Activated B cell treated with CpG ODN at 0.5 μM for 24 hours (primary cell): ENCODE results near the gene KHK. TPM values are rescaled to one million over a fixed set of nuclear protein-coding genes. Genes with fewer than 3 reads are reported as not detected.

ENCODE experiments used
- ATAC-seq: fragments of 200-7000 bp; cut with Tn5 transposase; one replicate; pipeline ENCODE4 v1.10.0; 2021; ENCODE audit warnings: low read depth, mild to moderate bottlenecking, moderate library complexity
- CTCF ChIA-PET: fragments of 350-600 bp; sonication (Branson Sonifier 250); formaldehyde crosslinking; loops from one replicate; lab custom pipeline; 2021; ENCODE audit warnings: antibody characterized with exemption; lab: Charles Lee
- POLR2A ChIA-PET: fragments of 350-600 bp; sonication (Branson Sonifier 250); formaldehyde crosslinking; loops from one replicate; lab custom pipeline; 2021; ENCODE audit warnings: antibody characterized with exemption; lab: Charles Lee
- DNase-seq: peaks from one replicate; pipeline ENCODE4 v3.0.0; 2022
- H3K27ac Mint-ChIP-seq: one replicate; pipeline ENCODE4 v1.8.0; 2020; ENCODE audit warnings: mixed read lengths
- H3K27me3 Mint-ChIP-seq: one replicate; pipeline ENCODE4 v1.8.0; 2021; ENCODE audit warnings: mixed read lengths
- H3K36me3 Mint-ChIP-seq: one replicate; pipeline ENCODE4 v1.8.0; 2021; ENCODE audit warnings: low read depth, mixed read lengths
- H3K4me1 Mint-ChIP-seq: one replicate; pipeline ENCODE4 v1.8.0; 2021; ENCODE audit warnings: mixed read lengths
- H3K4me3 Mint-ChIP-seq: one replicate; pipeline ENCODE4 v1.8.0; 2020; ENCODE audit warnings: mild to moderate bottlenecking, mixed read lengths
- H3K9me3 Mint-ChIP-seq: one replicate; pipeline ENCODE4 v1.8.0; 2020; ENCODE audit warnings: mixed read lengths
- CTCF ChIP-seq: fragments of 200-600 bp; IDR thresholded peaks from one replicate; pipeline ENCODE4 v1.8.0; 2022; ENCODE audit warnings: antibody characterized with exemption, mild to moderate bottlenecking
- intact Hi-C: fragments of 100-400 bp; cut with micrococcal nuclease; formaldehyde crosslinking; loops from one replicate; pipeline ENCODE4 v1.15.1; 2024
- total RNA-seq: library from RNA; stranded (reverse); gene quantifications from 2 replicates; pipeline ENCODE4 v1.2.3, GENCODE V29; 2022

Gene KHK
- total RNA-seq, 1 donor from 2014 or later, result 2.6 TPM

GRCh38 chr2:27085673-27086089 lies 891 bp upstream of the KHK start:
- Mint-ChIP-seq H3K4me3 (peak overlapping the region; percentile 87), H3K27me3 (no peaks in the 10 kb centered on the region), H3K36me3 (no peaks in the 10 kb centered on the region), H3K27ac (no peak overlapping the region), H3K4me1 (peaks cover 23% of the 10 kb centered on the region), H3K9me3 (no peaks in the 10 kb centered on the region)
- DNase-seq (no peak), ATAC-seq (no peak)
- TF ChIP-seq CTCF, result no peak
- intact Hi-C loops, result loop anchor here (1.0 to 10.0 kb wide), 13 partner anchors 11 to 499 kb away; partner anchors contain the start of genes ATRAID, DPYSL5, EIF2B4 and GTF3C2
- POLR2A ChIA-PET, result interaction anchor here (4.2 to 6.6 kb wide), 2 partner anchors 14 to 35 kb away, joined by 27 to 53 read pairs; partner anchors contain the start of genes AGBL5 and OST4
- CTCF ChIA-PET, result interaction anchor here (4.4 kb wide), 1 partner anchor 124 kb away, joined by 12 read pairs; no protein-coding TSS in a partner anchor

- no peaks in the 10 kb centered on the region for H3K27me3 Mint-ChIP-seq
- peak; percentile 44 for TF ChIP-seq CTCF
- H3K36me3 Mint-ChIP-seq, result no peaks in the 10 kb centered on the region
- peak overlapping the region; percentile 86 for H3K27ac Mint-ChIP-seq
- peak; percentile 92 for ATAC-seq
- DNase-seq, result peak; percentile 99
- ChIA-PET CTCF (interaction anchor here (4.4 kb wide), 1 partner anchor 125 kb away, joined by 12 read pairs; no protein-coding TSS in a partner anchor), POLR2A (interaction anchor here (0.5 to 6.6 kb wide), 5 partner anchors 14 to 46 kb away, joined by 3 to 53 read pairs (median 4); partner anchors contain the start of genes AGBL5 and OST4)
- H3K4me3 Mint-ChIP-seq, result peak overlapping the region; percentile 87
- H3K4me1 Mint-ChIP-seq, result peaks cover 18% of the 10 kb centered on the region
- intact Hi-C loops, result loop anchor here (1.0 to 10.0 kb wide), 13 partner anchors 10 to 499 kb away; partner anchors contain the start of genes ATRAID, DPYSL5, EIF2B4 and GTF3C2
- H3K9me3 Mint-ChIP-seq, result no peaks in the 10 kb centered on the region
These were observed 365 bp upstream of the KHK start for GRCh38 chr2:27086090-27086723.

- ATAC-seq, result no peak
- Mint-ChIP-seq H3K4me3 (no peak overlapping the region), H3K4me1 (peaks cover 12% of the 10 kb centered on the region), H3K36me3 (no peaks in the 10 kb centered on the region), H3K27me3 (no peaks in the 10 kb centered on the region), H3K27ac (no peak overlapping the region), H3K9me3 (no peaks in the 10 kb centered on the region)
- intact Hi-C loops, result loop anchor here (2.0 to 10.0 kb wide), 3 partner anchors 241 to 497 kb away; partner anchors contain the start of genes DPYSL5, GTF3C2 and ZNF512
- CTCF ChIA-PET, result interaction anchor here (1.2 to 4.4 kb wide), 3 partner anchors 127 to 192 kb away, joined by 3 to 12 read pairs (median 4); no protein-coding TSS in a partner anchor
- DNase-seq, result no peak
- TF ChIP-seq CTCF, result no peak
- POLR2A ChIA-PET, result interaction anchor here (0.5 to 4.2 kb wide), 10 partner anchors 8 to 276 kb away, joined by 3 to 27 read pairs (median 4); partner anchors contain the start of genes ABHD1, AGBL5, ATRAID and OST4
These were observed 1.3 kb downstream of the KHK start for GRCh38 chr2:27087823-27088410.

- Mint-ChIP-seq H3K4me1 (peaks cover 12% of the 10 kb centered on the region), H3K9me3 (no peaks in the 10 kb centered on the region), H3K27me3 (no peaks in the 10 kb centered on the region), H3K36me3 (no peaks in the 10 kb centered on the region), H3K4me3 (peak overlapping the region; percentile 11), H3K27ac (no peak overlapping the region)
- ChIA-PET CTCF (interaction anchor here (1.7 to 4.4 kb wide), 2 partner anchors 127 to 191 kb away, joined by 4 to 12 read pairs; no protein-coding TSS in a partner anchor), POLR2A (interaction anchor here (0.7 to 4.2 kb wide), 4 partner anchors 17 to 45 kb away, joined by 5 to 27 read pairs (median 8); partner anchors contain the start of genes AGBL5, OST4 and PREB)
- DNase-seq (no peak), ATAC-seq (no peak)
- no peak for TF ChIP-seq CTCF
- intact Hi-C loops, result loop anchor here (5.0 to 10.0 kb wide), 2 partner anchors 241 to 496 kb away; partner anchors contain the start of genes DPYSL5 and ZNF512
These were observed 2.1 kb downstream of the KHK start for GRCh38 chr2:27088634-27089033.
